HepG2 (cell line): ENCODE data around the gene ELP2. TPM values are rescaled to one million over a fixed set of nuclear protein-coding genes. Genes with fewer than 3 reads are reported as not detected.
A peak's percentile ranks its signal among the peaks of the same experiment; 100 is the strongest.

ENCODE experiments used
- ARNTL ChIP-seq: sonication (generic); formaldehyde crosslinking; IDR thresholded peaks from 2 replicates; pipeline ENCODE4 v1.4.0; 2020; ENCODE audit warnings: mild to moderate bottlenecking, missing genetic modification reagents
- CBX2 ChIP-seq, 2 experiments: fragments of 200-600 bp in 1 of 2; sonication (generic); formaldehyde crosslinking in 1 of 2; IDR thresholded peaks; 2 replicates each; pipeline versions ENCODE4 v1.7.0 to v1.8.1; 2018 to 2022; ENCODE audit warnings: low read depth in 2 of 2, low read length in 1 of 2, mild to moderate bottlenecking in 1 of 2, missing genetic modification reagents in 1 of 2
- CEBPZ ChIP-seq: IDR thresholded peaks from 2 replicates; pipeline ENCODE4 v1.6.1; 2012; ENCODE audit warnings: low read length, improper control_type of control experiment
- CREB1 ChIP-seq, 2 experiments: fragments of 450-650 bp in 1 of 2; IDR thresholded peaks; 2 replicates each; pipeline ENCODE4 v1.6.1; 2016 to 2017; ENCODE audit warnings: control low read depth in 1 of 2, mild to moderate bottlenecking in 1 of 2, missing compliant biosample characterization in 1 of 2, missing genetic modification characterization in 1 of 2
- DNMT3B ChIP-seq: conservative IDR thresholded peaks from 2 replicates; pipeline ENCODE4 v1.6.1; 2016; ENCODE audit warnings: missing biosample characterization, control low read depth
- DPF2 ChIP-seq: sonication (generic); formaldehyde crosslinking; IDR thresholded peaks from 2 replicates; pipeline ENCODE4 v1.4.0; 2020; ENCODE audit warnings: mild to moderate bottlenecking, low read depth, missing genetic modification reagents, borderline replicate concordance
- ELF4 ChIP-seq: sonication (generic); formaldehyde crosslinking; IDR thresholded peaks from 2 replicates; pipeline ENCODE4 v1.5.0; 2020; ENCODE audit warnings: missing genetic modification reagents, mild to moderate bottlenecking, moderate library complexity, borderline replicate concordance
- MXD1 ChIP-seq: sonication (generic); formaldehyde crosslinking; IDR thresholded peaks from 2 replicates; pipeline ENCODE4 v1.4.0; 2020; ENCODE audit warnings: mild to moderate bottlenecking, missing genetic modification reagents
- MYNN ChIP-seq: sonication (generic); formaldehyde crosslinking; IDR thresholded peaks from 2 replicates; pipeline ENCODE4 v1.4.0; 2020; ENCODE audit warnings: mild to moderate bottlenecking, low read depth, missing genetic modification reagents
- RFX5 ChIP-seq: IDR thresholded peaks from 2 replicates; pipeline ENCODE4 v1.6.1; 2011; ENCODE audit warnings: low read depth, low read length, improper control_type of control experiment
- SKIL ChIP-seq: sonication (generic); formaldehyde crosslinking; IDR thresholded peaks from 2 replicates; pipeline ENCODE4 v1.8.0; 2022; ENCODE audit warnings: missing genetic modification reagents, mild to moderate bottlenecking, moderate library complexity, borderline replicate concordance
- TBX2 ChIP-seq: sonication (generic); formaldehyde crosslinking; IDR thresholded peaks from 2 replicates; pipeline ENCODE4 v1.5.0; 2020; ENCODE audit warnings: missing genetic modification reagents, mild to moderate bottlenecking, borderline replicate concordance
- ZBTB25 ChIP-seq: IDR thresholded peaks from 2 replicates; pipeline ENCODE4 v1.6.1; 2018; ENCODE audit warnings: missing genetic modification reagents
- ZBTB4 ChIP-seq: sonication (generic); formaldehyde crosslinking; IDR thresholded peaks from 2 replicates; pipeline ENCODE4 v1.4.0; 2020; ENCODE audit warnings: missing genetic modification reagents, mild to moderate bottlenecking, borderline replicate concordance
- ZNF235 ChIP-seq: sonication (generic); formaldehyde crosslinking; IDR thresholded peaks from 2 replicates; pipeline ENCODE4 v1.8.1; 2023; ENCODE audit warnings: mild to moderate bottlenecking, missing genetic modification reagents, borderline replicate concordance
- ZNF335 ChIP-seq: sonication (generic); formaldehyde crosslinking; IDR thresholded peaks from 2 replicates; pipeline ENCODE4 v1.4.0; 2020; ENCODE audit warnings: missing genetic modification reagents
- ZNF607 ChIP-seq: sonication (generic); formaldehyde crosslinking; IDR thresholded peaks from 2 replicates; pipeline ENCODE4 v1.5.1; 2020; ENCODE audit warnings: missing genetic modification reagents, mild to moderate bottlenecking, borderline replicate concordance
- polyA plus RNA-seq, 8 experiments: library from polyadenylated mRNA; depleted of rRNA in 3 of 8; stranded (reverse) in 7 of 8; unstranded in 1 of 8; fragments of >200 nt; fragmentation: Illumina TruSeq in 4 of 8; extraction: Trizol in 4 of 8; gene quantifications; 2 replicates each; pipeline versions ENCODE4 v1.2.1 to v1.2.3, GENCODE V29; 2011 to 2016; ENCODE audit warnings: low read depth in 4 of 8, missing spikeins in 1 of 8, mixed read lengths in 1 of 8; ENCODE audit not compliant: insufficient read depth in 1 of 8
- total RNA-seq, 5 experiments: library from RNA; depleted of rRNA; stranded (reverse); fragments of >200 nt; fragmentation: Illumina TruSeq; extraction: Trizol; gene quantifications; 2 replicates each; pipeline ENCODE4 v1.2.3, GENCODE V29; 2016; ENCODE audit warnings: low read depth in 1 of 5

The ELP2 gene
- total and polyA plus RNA-seq, 2 of the 13 experiments (the other 11 are each of a cell fraction or from before 2014, with no cell fraction given) = 98.7 to 100 TPM

- no peak for TF ChIP-seq TBX2 (CRISPR knock-in tag)
- TF ChIP-seq MYNN (CRISPR knock-in tag) = no peak
- TF ChIP-seq CREB1 (IDR thresholded peaks at IDR 0.05) = no peak
- TF ChIP-seq CREB1 (CRISPR knock-in tag; IDR thresholded peaks at IDR 0.05) = no peak
- no peak for TF ChIP-seq DPF2
- TF ChIP-seq RFX5 = no peak
- TF ChIP-seq MXD1 (CRISPR knock-in tag) = no peak
- no peak for TF ChIP-seq ZBTB4
- TF ChIP-seq DNMT3B = no peak; the same call in 1 of the 2 replicates
- TF ChIP-seq ARNTL = no peak; the same call in 1 of the 2 replicates
- TF ChIP-seq ZNF607 (CRISPR knock-in tag) = no peak
- no peak for TF ChIP-seq CEBPZ
- no peak for TF ChIP-seq ZNF335
- no peak for TF ChIP-seq CBX2 (IDR thresholded peaks at IDR 0.05; ENCODE audit: low read depth, low read length)
- no peak for TF ChIP-seq CBX2 (CRISPR knock-in tag; IDR thresholded peaks at IDR 0.05; ENCODE audit: low read depth)
- no peak for TF ChIP-seq ZNF235
- TF ChIP-seq SKIL (CRISPR knock-in tag) = no peak
- TF ChIP-seq ELF4 = no peak
- TF ChIP-seq ZBTB25 (CRISPR knock-in tag) = 0 out of 2 replicates have a peak, but pooled peaks have one; percentile 5
Observed at GRCh38 chr18:36130039-36130831, 536 bp downstream of the ELP2 start (continued).
